SK-N-SH treated with all-trans-retinoic acid at 6 μM for 48 hours (cell line): Measurements from ENCODE around the gene CTCF.

ENCODE experiments used
- BACH2 ChIP-seq: fragments of 250-450 bp; sonication (Bioruptor Pico); IDR thresholded peaks from 2 replicates; pipeline ENCODE4 v1.9.0; 2021; ENCODE audit warnings: mild to moderate bottlenecking, borderline replicate concordance
- CSDC2 ChIP-seq: fragments of 250-450 bp; sonication (Bioruptor Pico); IDR thresholded peaks from 2 replicates; pipeline ENCODE4 v1.5.0; 2020; ENCODE audit warnings: mild to moderate bottlenecking, moderate library complexity
- GLIS3 ChIP-seq: fragments of 250-450 bp; sonication (Bioruptor Pico); IDR thresholded peaks from 2 replicates; pipeline ENCODE4 v1.5.0; 2020; ENCODE audit warnings: mild to moderate bottlenecking, moderate library complexity
- OSR1 ChIP-seq: fragments of 250-450 bp; sonication (Bioruptor Pico); IDR thresholded peaks from 2 replicates; pipeline ENCODE4 v1.8.0; 2022; ENCODE audit warnings: moderate library complexity, mild to moderate bottlenecking, inconsistent platforms
- SNAI2 ChIP-seq: fragments of 250-450 bp; sonication (Bioruptor Pico); IDR thresholded peaks from 2 replicates; pipeline ENCODE4 v1.5.0; 2020; ENCODE audit warnings: mild to moderate bottlenecking, moderate library complexity
- ZC3H10 ChIP-seq: fragments of 250-450 bp; sonication (Bioruptor Pico); IDR thresholded peaks from 2 replicates; pipeline ENCODE4 v1.5.1; 2021; ENCODE audit warnings: mild to moderate bottlenecking, moderate library complexity
- ZFP3 ChIP-seq: fragments of 250-450 bp; sonication (Bioruptor Pico); IDR thresholded peaks from 2 replicates; pipeline ENCODE4 v1.5.0; 2020; ENCODE audit warnings: mild to moderate bottlenecking, moderate library complexity
- ZFP30 ChIP-seq: fragments of 450-650 bp; formaldehyde crosslinking; IDR thresholded peaks from 2 replicates; pipeline ENCODE4 v1.5.0; 2022; ENCODE audit warnings: mild to moderate bottlenecking, moderate library complexity
- ZNF70 ChIP-seq: fragments of 450-650 bp; formaldehyde crosslinking; IDR thresholded peaks from 2 replicates; pipeline ENCODE4 v1.5.0; 2020; ENCODE audit warnings: mild to moderate bottlenecking, moderate library complexity
- TF ChIP-seq, protein P1 (sequence below): fragments of 250-450 bp; sonication (Bioruptor Pico); IDR thresholded peaks from 2 replicates; pipeline ENCODE4 v1.8.0; 2020; ENCODE audit warnings: mild to moderate bottlenecking, moderate library complexity, borderline replicate concordance
- TF ChIP-seq, protein P2 (sequence below): fragments of 250-450 bp; sonication (Bioruptor Pico); IDR thresholded peaks from 2 replicates; pipeline ENCODE4 v1.5.1; 2020; ENCODE audit warnings: low read depth, mild to moderate bottlenecking, moderate library complexity
- TF ChIP-seq, protein P3 (sequence below): fragments of 250-450 bp; sonication (Bioruptor Pico); IDR thresholded peaks from 2 replicates; pipeline ENCODE4 v1.5.1; 2021; ENCODE audit warnings: mild to moderate bottlenecking, moderate library complexity

DNA sequence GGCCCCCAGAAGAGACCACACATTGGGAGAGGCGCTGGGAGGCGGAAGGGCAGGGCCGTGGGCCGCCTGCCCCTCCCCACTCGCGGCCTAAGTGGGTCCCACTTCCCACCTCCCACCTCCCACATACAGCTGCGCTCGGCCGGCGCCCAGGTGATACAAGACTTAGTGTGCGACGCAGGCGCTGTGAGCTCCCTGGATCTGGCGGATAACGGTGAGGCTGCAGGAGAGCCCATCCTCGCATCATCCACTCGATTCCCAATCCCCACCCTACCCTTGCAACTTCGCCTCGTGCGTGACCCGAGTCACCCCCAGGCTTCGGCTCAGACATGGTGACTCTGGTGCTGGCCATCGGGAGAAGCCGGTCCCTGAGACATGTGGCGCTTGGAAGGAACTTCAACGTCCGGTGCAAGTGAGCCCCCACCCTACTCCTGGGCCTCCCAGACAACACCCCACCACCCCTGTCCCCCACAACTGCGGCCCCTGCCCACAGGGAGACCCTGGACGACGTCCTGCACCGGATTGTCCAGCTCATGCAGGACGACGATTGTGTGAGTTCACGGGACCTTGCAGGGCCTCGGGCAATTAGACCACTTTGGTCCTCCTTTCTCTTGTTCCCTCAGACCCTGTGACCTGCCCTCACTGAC lies 86.6 kb downstream of the CTCF start:
- TF ChIP-seq, protein P1, sequence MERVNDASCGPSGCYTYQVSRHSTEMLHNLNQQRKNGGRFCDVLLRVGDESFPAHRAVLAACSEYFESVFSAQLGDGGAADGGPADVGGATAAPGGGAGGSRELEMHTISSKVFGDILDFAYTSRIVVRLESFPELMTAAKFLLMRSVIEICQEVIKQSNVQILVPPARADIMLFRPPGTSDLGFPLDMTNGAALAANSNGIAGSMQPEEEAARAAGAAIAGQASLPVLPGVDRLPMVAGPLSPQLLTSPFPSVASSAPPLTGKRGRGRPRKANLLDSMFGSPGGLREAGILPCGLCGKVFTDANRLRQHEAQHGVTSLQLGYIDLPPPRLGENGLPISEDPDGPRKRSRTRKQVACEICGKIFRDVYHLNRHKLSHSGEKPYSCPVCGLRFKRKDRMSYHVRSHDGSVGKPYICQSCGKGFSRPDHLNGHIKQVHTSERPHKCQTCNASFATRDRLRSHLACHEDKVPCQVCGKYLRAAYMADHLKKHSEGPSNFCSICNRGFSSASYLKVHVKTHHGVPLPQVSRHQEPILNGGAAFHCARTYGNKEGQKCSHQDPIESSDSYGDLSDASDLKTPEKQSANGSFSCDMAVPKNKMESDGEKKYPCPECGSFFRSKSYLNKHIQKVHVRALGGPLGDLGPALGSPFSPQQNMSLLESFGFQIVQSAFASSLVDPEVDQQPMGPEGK (CRISPR knock-in tag): no peak
- TF ChIP-seq, protein P2, sequence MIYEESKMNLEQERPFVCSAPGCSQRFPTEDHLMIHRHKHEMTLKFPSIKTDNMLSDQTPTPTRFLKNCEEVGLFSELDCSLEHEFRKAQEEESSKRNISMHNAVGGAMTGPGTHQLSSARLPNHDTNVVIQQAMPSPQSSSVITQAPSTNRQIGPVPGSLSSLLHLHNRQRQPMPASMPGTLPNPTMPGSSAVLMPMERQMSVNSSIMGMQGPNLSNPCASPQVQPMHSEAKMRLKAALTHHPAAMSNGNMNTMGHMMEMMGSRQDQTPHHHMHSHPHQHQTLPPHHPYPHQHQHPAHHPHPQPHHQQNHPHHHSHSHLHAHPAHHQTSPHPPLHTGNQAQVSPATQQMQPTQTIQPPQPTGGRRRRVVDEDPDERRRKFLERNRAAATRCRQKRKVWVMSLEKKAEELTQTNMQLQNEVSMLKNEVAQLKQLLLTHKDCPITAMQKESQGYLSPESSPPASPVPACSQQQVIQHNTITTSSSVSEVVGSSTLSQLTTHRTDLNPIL: no peak
- TF ChIP-seq ZNF70 (CRISPR knock-in tag) (no peak), BACH2 (CRISPR knock-in tag) (no peak), GLIS3 (CRISPR knock-in tag) (no peak), OSR1 (CRISPR knock-in tag) (no peak), ZFP30 (CRISPR knock-in tag) (no peak), ZFP3 (no peak), ZC3H10 (CRISPR knock-in tag) (no peak), CSDC2 (CRISPR knock-in tag) (no peak), SNAI2 (CRISPR knock-in tag) (no peak)
- TF ChIP-seq, protein P3, sequence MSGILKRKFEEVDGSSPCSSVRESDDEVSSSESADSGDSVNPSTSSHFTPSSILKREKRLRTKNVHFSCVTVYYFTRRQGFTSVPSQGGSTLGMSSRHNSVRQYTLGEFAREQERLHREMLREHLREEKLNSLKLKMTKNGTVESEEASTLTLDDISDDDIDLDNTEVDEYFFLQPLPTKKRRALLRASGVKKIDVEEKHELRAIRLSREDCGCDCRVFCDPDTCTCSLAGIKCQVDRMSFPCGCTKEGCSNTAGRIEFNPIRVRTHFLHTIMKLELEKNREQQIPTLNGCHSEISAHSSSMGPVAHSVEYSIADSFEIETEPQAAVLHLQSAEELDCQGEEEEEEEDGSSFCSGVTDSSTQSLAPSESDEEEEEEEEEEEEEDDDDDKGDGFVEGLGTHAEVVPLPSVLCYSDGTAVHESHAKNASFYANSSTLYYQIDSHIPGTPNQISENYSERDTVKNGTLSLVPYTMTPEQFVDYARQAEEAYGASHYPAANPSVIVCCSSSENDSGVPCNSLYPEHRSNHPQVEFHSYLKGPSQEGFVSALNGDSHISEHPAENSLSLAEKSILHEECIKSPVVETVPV (CRISPR knock-in tag): no peak
